K562 (cell line): ENCODE measurements around the gene FZD1. TPM values are rescaled to one million over a fixed set of nuclear protein-coding genes. Genes with fewer than 3 reads are reported as not detected.

Experiments used
- BCLAF1 ChIP-seq, 2 experiments: fragments of 450-650 bp in 1 of 2; IDR thresholded peaks; 2 replicates each; pipeline ENCODE4 v1.6.1; 2011 to 2017; ENCODE audit warnings: low read depth in 2 of 2, antibody characterized with exemption in 1 of 2, borderline replicate concordance in 1 of 2, low read length in 1 of 2, mild to moderate bottlenecking in 1 of 2, mixed read lengths in 1 of 2; ENCODE audit not compliant: control insufficient read depth in 1 of 2
- BCOR ChIP-seq: fragments of 450-650 bp; IDR thresholded peaks from 2 replicates; pipeline ENCODE4 v1.6.1; 2016
- CCAR2 ChIP-seq: fragments of 200-400 bp; formaldehyde crosslinking; IDR thresholded peaks from 2 replicates; pipeline ENCODE4 v1.6.1; 2017; ENCODE audit warnings: mild to moderate bottlenecking, low read depth, low read length
- E2F5 ChIP-seq: sonication (generic); formaldehyde crosslinking; IDR thresholded peaks from 2 replicates; pipeline ENCODE4 v1.8.0; 2022; ENCODE audit warnings: mild to moderate bottlenecking, missing genetic modification reagents
- HDAC2 ChIP-seq: fragments of 450-650 bp; IDR thresholded peaks from 2 replicates; pipeline ENCODE4 v1.6.1; 2016; ENCODE audit warnings: mild to moderate bottlenecking
- HEY1 ChIP-seq: fragments of 250-450 bp; sonication (Bioruptor Pico); IDR thresholded peaks from 2 replicates; pipeline ENCODE4 v1.5.0; 2020; ENCODE audit warnings: mild to moderate bottlenecking, moderate library complexity, borderline replicate concordance
- HOXB6 ChIP-seq: fragments of 250-450 bp; sonication (Bioruptor Pico); IDR thresholded peaks from 2 replicates; pipeline ENCODE4 v1.5.1; 2022; ENCODE audit warnings: mild to moderate bottlenecking, borderline replicate concordance
- ILF3 ChIP-seq: fragments of 450-650 bp; IDR thresholded peaks from 2 replicates; pipeline ENCODE4 v1.6.1; 2018; ENCODE audit warnings: antibody characterized with exemption, mild to moderate bottlenecking, moderate library complexity, borderline replicate concordance
- MCM7 ChIP-seq, 2 experiments: fragments of 450-650 bp; IDR thresholded peaks; 2 replicates each; pipeline ENCODE4 v1.6.1; 2016 to 2018
- PPARD ChIP-seq: fragments of 250-450 bp; sonication (Bioruptor Pico); IDR thresholded peaks from 2 replicates; pipeline ENCODE4 v1.8.0; 2022; ENCODE audit warnings: inconsistent platforms, mild to moderate bottlenecking, moderate library complexity
- SIRT6 ChIP-seq: IDR thresholded peaks from one replicate; pipeline ENCODE4 v1.6.1; 2012; ENCODE audit warnings: low read depth, mild to moderate bottlenecking, control low read depth, inconsistent platforms, low read length, moderate library complexity
- SMAD3 ChIP-seq: fragments of 450-650 bp; formaldehyde crosslinking; conservative IDR thresholded peaks from 2 replicates; pipeline ENCODE4 v1.4.0; 2020; ENCODE audit warnings: mild to moderate bottlenecking
- TEAD2 ChIP-seq: fragments of 450-650 bp; IDR thresholded peaks from 2 replicates; pipeline ENCODE4 v1.6.1; 2016; ENCODE audit warnings: missing genetic modification characterization, control low read depth, missing compliant biosample characterization
- TEAD4 ChIP-seq, 2 experiments: sonication (generic) in 1 of 2; formaldehyde crosslinking in 1 of 2; IDR thresholded peaks; 2 replicates each; pipeline versions ENCODE4 v1.6.1 to v1.8.0; 2012 to 2022; ENCODE audit warnings: borderline replicate concordance in 1 of 2, inconsistent platforms in 1 of 2, low read length in 1 of 2, mild to moderate bottlenecking in 1 of 2, missing genetic modification reagents in 1 of 2
- TFE3 ChIP-seq: fragments of 450-650 bp; formaldehyde crosslinking; IDR thresholded peaks from 2 replicates; pipeline ENCODE4 v1.4.0; 2020; ENCODE audit warnings: mild to moderate bottlenecking, mixed read lengths
- TSC22D4 ChIP-seq: fragments of 450-650 bp; IDR thresholded peaks from 2 replicates; pipeline ENCODE4 v1.6.1; 2016; ENCODE audit warnings: missing genetic modification characterization, missing biosample characterization, control low read depth
- ZBTB8A ChIP-seq: fragments of 450-650 bp; IDR thresholded peaks from 2 replicates; pipeline ENCODE4 v1.6.1; 2018; ENCODE audit warnings: mild to moderate bottlenecking, moderate library complexity; ENCODE audit not compliant: partially characterized antibody
- ZNF121 ChIP-seq: sonication (generic); formaldehyde crosslinking; conservative IDR thresholded peaks from 2 replicates; pipeline ENCODE4 v1.8.0; 2022; ENCODE audit warnings: missing genetic modification reagents
- ZNF766 ChIP-seq: fragments of 200-800 bp; sonication (Bioruptor generic); conservative IDR thresholded peaks from 2 replicates; pipeline ENCODE4 v1.6.1; 2016; ENCODE audit warnings: missing genetic modification characterization, missing compliant biosample characterization
- polyA plus RNA-seq, 8 experiments: library from polyadenylated mRNA; depleted of rRNA in 4 of 8; stranded (reverse) in 5 of 8; unstranded in 3 of 8; fragments of >200 nt; fragmentation: Nextera tagmentation in 2 of 8; fragmentation: Illumina TruSeq in 1 of 8; extraction: Ambion mirVana in 2 of 8; extraction: Trizol in 1 of 8; gene quantifications; 2 replicates each; pipeline versions ENCODE4 v1.2.1 to v1.2.3, GENCODE V29; 2011 to 2014; ENCODE audit warnings: inconsistent platforms in 1 of 8, missing spikeins in 1 of 8
- total RNA-seq, 7 experiments: library from RNA; depleted of rRNA in 6 of 7; stranded (reverse); fragments of >200 nt in 6 of 7; fragmentation: Illumina TruSeq in 2 of 7; extraction: Trizol in 2 of 7; gene quantifications; 2 replicates each; pipeline versions ENCODE4 v1.2.1 to v1.2.3, GENCODE V29; 2011 to 2021; ENCODE audit warnings: low replicate concordance in 1 of 7

Gene FZD1
- total and polyA plus RNA-seq, 9 of the 15 experiments (the other 6 are each of a cell fraction or from before 2014, with no cell fraction given), result 0.25 to 5.1 (median 1.8) TPM

- TF ChIP-seq BCLAF1 (IDR thresholded peaks at IDR 0.05; ENCODE audit: borderline replicate concordance in 1 of 2, control insufficient read depth in 1 of 2, low read depth in 2 of 2, low read length in 1 of 2), result 0 out of 4 replicates have a peak, but pooled peaks of 1 of the 2 experiments have one; percentile 56
- no peak for TF ChIP-seq ZNF121 (CRISPR knock-in tag)
- no peak for TF ChIP-seq CCAR2
- TF ChIP-seq TSC22D4 (tag), result no peak
- no peak for TF ChIP-seq HOXB6
- no peak for TF ChIP-seq HEY1 (CRISPR knock-in tag)
- TF ChIP-seq ILF3, result peak; percentile 85; the same call in 1 of the 2 replicates
- no peak for TF ChIP-seq ZBTB8A
- TF ChIP-seq SIRT6, result no peak
- TF ChIP-seq ZNF766 (CRISPR knock-in tag), result no peak
- TF ChIP-seq TFE3 (CRISPR knock-in tag), result no peak
- TF ChIP-seq TEAD4 (IDR thresholded peaks at IDR 0.05; ENCODE audit: low read length), result peak; percentile 43; the same call in 1 of the 2 replicates
- TF ChIP-seq TEAD4 (CRISPR knock-in tag; IDR thresholded peaks at IDR 0.05; ENCODE audit: borderline replicate concordance), result no peak
- no peak for TF ChIP-seq TEAD2 (tag)
- TF ChIP-seq MCM7 (IDR thresholded peaks at IDR 0.05), result no peak
- peak; percentile 96 for TF ChIP-seq BCOR
- no peak for TF ChIP-seq E2F5 (CRISPR knock-in tag)
- TF ChIP-seq HDAC2, result peak; percentile 66; the same call in 1 of the 2 replicates
- no peak for TF ChIP-seq PPARD (CRISPR knock-in tag)
- peak; percentile 74; the same call in 1 of the 2 replicates for TF ChIP-seq SMAD3 (CRISPR knock-in tag)
Measured at GRCh38 chr7:91264046-91264923, at the start of gene FZD1 (continued).
